T-helper 2 cell treated with Interferon-gamma antibody and Interleukin-4, amounts not matched to agents 5 μg/mL and 100 μg/mL, for 36 hours (primary cell): ENCODE data around the gene FAHD1.

ENCODE experiments used
- DNase-seq: peaks from one replicate; pipeline ENCODE4 v3.0.0; 2021; ENCODE audit warnings: low spot score
- H3K27ac Mint-ChIP-seq: one replicate; pipeline ENCODE4 v1.8.0; 2021; ENCODE audit warnings: mild to moderate bottlenecking, mixed read lengths
- H3K27me3 Mint-ChIP-seq: one replicate; pipeline ENCODE4 v1.8.0; 2021; ENCODE audit warnings: low read depth, mixed read lengths
- H3K36me3 Mint-ChIP-seq: one replicate; pipeline ENCODE4 v1.8.0; 2021; ENCODE audit warnings: low read depth, mixed read lengths
- H3K4me1 Mint-ChIP-seq: one replicate; pipeline ENCODE4 v1.8.0; 2021; ENCODE audit warnings: low read depth, mixed read lengths
- H3K4me3 Mint-ChIP-seq: one replicate; pipeline ENCODE4 v1.8.0; 2022; ENCODE audit warnings: mild to moderate bottlenecking, moderate library complexity, mixed read lengths
- H3K9me3 Mint-ChIP-seq: one replicate; pipeline ENCODE4 v1.8.0; 2021; ENCODE audit warnings: mixed read lengths

Gene FAHD1

DNA sequence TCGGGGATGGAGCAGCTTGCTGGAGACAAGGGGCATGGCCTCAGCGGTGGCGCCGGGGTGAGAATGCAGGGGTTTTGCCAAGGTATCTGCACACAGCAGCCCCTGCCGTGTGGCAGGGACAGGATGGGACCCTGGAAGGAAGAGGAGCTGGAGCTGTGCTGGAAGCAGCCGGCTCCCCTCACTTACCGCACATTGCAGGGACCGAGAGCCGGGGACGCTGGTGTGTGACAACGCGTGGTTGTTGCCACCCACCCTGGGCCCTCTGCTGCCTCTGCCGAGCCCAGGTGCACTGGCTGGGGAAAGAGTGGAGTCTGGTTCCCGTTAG, 41.2 kb upstream of the FAHD1 start:
- no peak overlapping the region for H3K27ac Mint-ChIP-seq
- no peaks in the 10 kb centered on the region for H3K9me3 Mint-ChIP-seq
- H3K27me3 Mint-ChIP-seq: no peaks in the 10 kb centered on the region
- H3K4me1 Mint-ChIP-seq: peaks cover 4% of the 10 kb centered on the region
- peaks cover 10% of the 10 kb centered on the region for H3K36me3 Mint-ChIP-seq
- no peak overlapping the region for H3K4me3 Mint-ChIP-seq
- no peak for DNase-seq

- no peaks in the 10 kb centered on the region for H3K27me3 Mint-ChIP-seq
- H3K9me3 Mint-ChIP-seq: no peaks in the 10 kb centered on the region
- peaks cover 10% of the 10 kb centered on the region for H3K36me3 Mint-ChIP-seq
- H3K27ac Mint-ChIP-seq: no peak overlapping the region
- DNase-seq: no peak
- no peak overlapping the region for H3K4me3 Mint-ChIP-seq
- peaks cover 2% of the 10 kb centered on the region for H3K4me1 Mint-ChIP-seq
Measured at GRCh38 chr16:1786242-1787055, 40.6 kb upstream of the FAHD1 start.

DNA sequence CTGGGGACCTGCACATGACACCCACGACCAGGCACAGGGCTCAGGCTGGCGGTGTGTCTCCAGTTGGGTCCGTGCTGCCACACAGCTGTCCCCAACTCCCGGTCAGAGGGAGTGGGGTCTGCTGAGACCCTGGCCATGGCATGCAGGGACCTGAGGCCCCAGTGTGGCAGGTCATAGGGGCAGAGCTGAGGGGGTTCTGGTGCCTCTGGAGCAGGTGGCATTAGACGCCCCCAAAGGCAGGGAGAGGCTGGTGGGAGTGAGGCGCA, 40.0 kb upstream of the FAHD1 start:
- H3K27me3 Mint-ChIP-seq: no peaks in the 10 kb centered on the region
- no peaks in the 10 kb centered on the region for H3K9me3 Mint-ChIP-seq
- H3K4me1 Mint-ChIP-seq: no peaks in the 10 kb centered on the region
- H3K4me3 Mint-ChIP-seq: no peak overlapping the region
- peaks cover 10% of the 10 kb centered on the region for H3K36me3 Mint-ChIP-seq
- H3K27ac Mint-ChIP-seq: no peak overlapping the region
- DNase-seq: no peak

DNA sequence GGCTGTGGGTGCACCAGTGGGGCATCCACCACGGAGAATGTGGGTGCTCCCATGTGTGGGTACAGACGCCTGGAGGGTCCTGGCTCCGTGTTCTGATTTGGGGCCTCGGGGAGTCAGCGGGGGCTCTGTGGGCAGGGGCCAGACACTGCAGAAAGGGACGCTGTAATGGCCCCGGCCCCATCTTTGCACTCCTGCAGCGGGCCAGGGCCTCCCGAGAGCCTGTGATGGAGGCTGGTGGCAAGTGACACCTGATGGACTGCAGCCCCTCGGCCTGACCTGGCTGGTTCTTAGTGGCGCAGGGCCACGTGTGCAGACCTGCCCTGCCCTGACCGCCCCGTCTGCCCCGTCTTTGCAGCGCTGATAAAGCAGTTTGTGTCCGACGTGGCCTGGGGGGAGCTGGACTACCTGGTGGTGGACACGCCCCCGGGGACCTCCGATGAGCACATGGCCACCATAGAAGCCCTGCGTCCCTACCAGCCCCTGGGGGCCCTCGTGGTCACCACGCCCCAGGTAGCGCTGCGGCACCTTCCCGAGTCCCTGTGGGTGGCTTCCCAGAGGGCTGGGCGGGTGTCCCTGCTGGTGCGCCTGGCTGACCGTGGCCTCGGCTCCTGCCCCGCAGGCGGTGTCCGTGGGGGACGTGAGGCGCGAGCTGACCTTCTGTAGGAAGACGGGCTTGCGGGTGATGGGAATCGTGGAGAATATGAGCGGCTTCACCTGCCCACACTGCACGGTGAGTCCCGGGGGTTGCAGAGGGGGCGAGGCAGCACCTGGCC, 39.5 kb upstream of the FAHD1 start:
- H3K4me3 Mint-ChIP-seq: no peak overlapping the region
- no peaks in the 10 kb centered on the region for H3K9me3 Mint-ChIP-seq
- H3K4me1 Mint-ChIP-seq: no peaks in the 10 kb centered on the region
- DNase-seq: no peak
- H3K27ac Mint-ChIP-seq: no peak overlapping the region
- H3K27me3 Mint-ChIP-seq: no peaks in the 10 kb centered on the region
- H3K36me3 Mint-ChIP-seq: peaks cover 10% of the 10 kb centered on the region

GRCh38 chr16:1788095-1788707, 38.8 kb upstream of the FAHD1 start:
- peak; percentile 3 for DNase-seq
- Mint-ChIP-seq H3K4me1 (no peaks in the 10 kb centered on the region), H3K27me3 (no peaks in the 10 kb centered on the region), H3K27ac (no peak overlapping the region), H3K9me3 (no peaks in the 10 kb centered on the region), H3K4me3 (no peak overlapping the region), H3K36me3 (peaks cover 10% of the 10 kb centered on the region)

DNA sequence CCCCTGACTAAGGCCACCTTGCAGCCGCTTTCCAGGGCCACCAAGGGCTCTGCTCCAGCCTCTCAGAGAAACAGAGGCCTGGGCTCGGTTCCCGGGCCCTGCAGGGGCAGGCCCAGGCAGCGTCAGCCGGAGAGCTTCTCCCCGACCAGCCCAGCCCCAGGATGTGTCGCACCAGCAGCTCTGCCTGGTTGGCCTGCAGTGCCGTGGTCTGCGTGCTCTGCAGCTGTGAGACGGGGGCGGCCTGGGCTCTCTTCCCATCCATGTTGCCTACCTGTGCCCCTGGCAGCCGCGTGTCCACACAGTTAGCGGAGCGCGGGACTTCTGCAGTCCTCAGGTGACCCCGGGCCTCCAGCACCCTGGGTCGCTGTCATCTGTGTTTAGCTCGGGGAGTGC, 38.3 kb upstream of the FAHD1 start:
- Mint-ChIP-seq H3K4me3 (no peak overlapping the region), H3K9me3 (no peaks in the 10 kb centered on the region), H3K27ac (no peak overlapping the region), H3K27me3 (no peaks in the 10 kb centered on the region), H3K4me1 (no peaks in the 10 kb centered on the region), H3K36me3 (peaks cover 7% of the 10 kb centered on the region)
- no peak for DNase-seq

GRCh38 chr16:1789643-1790045, 37.4 kb upstream of the FAHD1 start:
- DNase-seq: no peak
- Mint-ChIP-seq H3K4me3 (no peak overlapping the region), H3K9me3 (no peaks in the 10 kb centered on the region), H3K27ac (no peak overlapping the region), H3K4me1 (no peaks in the 10 kb centered on the region), H3K27me3 (no peaks in the 10 kb centered on the region), H3K36me3 (peaks cover 6% of the 10 kb centered on the region)

- Mint-ChIP-seq H3K4me1 (no peaks in the 10 kb centered on the region), H3K27me3 (no peaks in the 10 kb centered on the region), H3K36me3 (peaks cover 3% of the 10 kb centered on the region), H3K9me3 (no peaks in the 10 kb centered on the region), H3K4me3 (no peak overlapping the region), H3K27ac (no peak overlapping the region)
- no peak for DNase-seq
Measured at GRCh38 chr16:1790261-1790610, 36.8 kb upstream of the FAHD1 start.

DNA sequence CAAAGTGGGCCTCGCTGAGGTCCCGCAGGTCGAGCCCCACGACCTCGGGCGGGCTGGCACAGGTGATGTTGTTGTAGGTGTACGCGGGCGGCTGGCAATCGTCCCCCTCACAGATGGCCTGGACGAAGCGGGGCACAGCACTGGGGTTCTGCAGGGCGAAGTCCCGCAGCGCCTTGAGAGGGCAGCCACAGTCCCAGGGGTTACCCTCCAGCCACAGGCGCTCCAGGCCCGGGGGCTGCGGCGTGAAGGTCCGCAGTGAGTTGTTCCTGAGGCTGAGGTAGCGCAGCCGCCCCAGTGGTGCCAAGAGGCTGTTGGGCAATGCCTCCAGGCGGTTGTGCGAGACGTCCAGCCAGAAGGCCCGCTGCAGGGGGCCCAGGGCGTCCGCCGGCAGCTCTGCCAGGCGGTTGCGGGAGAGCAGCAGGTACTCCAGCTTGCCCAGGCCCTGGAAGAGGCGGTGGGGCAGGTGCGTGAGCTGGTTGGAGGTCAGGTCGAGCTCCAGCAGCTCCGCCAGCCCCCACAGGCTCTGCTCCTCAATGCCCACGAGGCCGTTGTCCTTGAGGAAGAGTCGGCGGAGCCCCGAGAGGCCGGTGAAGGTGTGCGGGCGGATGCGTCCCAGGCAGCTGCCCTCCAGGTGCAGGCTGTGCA, 36.3 kb upstream of the FAHD1 start:
- no peaks in the 10 kb centered on the region for H3K9me3 Mint-ChIP-seq
- peak; percentile 3 for DNase-seq
- H3K27ac Mint-ChIP-seq: no peak overlapping the region

DNA sequence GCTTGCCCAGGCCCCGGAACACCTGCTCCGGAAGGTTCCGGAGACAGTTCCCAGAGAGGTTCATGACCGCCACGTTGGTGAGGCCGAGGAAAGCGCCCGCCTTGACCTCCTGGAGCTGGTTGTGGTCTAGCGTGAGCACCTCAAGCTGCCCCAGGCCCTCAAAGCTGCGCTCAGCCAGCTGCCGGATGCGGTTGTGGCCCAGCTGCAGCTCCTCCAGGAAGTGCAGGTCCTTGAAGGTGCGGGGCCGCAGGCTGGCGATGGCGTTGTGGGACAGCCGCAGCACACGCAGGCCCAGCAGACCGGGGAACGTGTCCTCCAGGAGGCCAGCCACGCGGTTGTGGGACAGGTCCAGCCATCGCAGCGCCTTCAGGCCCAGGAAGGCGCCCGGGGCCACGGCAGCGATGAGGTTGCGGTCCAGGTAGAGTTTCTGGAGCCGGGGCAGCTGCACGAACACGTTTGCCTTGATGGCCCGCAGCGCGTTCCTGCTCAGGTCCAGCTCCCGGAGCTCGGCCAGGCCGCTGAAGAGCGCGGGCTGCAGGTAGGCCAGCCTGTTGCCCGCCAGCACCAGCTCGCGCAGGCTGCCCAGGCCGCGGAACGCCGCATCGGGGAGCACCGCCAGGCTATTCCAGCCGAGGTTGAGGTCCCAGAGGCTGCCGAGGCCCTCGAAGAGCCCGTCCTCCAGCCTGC, 35.6 kb upstream of the FAHD1 start:
- DNase-seq: no peak
- Mint-ChIP-seq H3K4me3 (no peak overlapping the region), H3K4me1 (no peaks in the 10 kb centered on the region)

More for the DNA sequence above, 36.3 kb upstream of the FAHD1 start:
- H3K36me3 Mint-ChIP-seq: peaks cover 3% of the 10 kb centered on the region
- no peak overlapping the region for H3K4me3 Mint-ChIP-seq
- no peaks in the 10 kb centered on the region for H3K27me3 Mint-ChIP-seq
- H3K4me1 Mint-ChIP-seq: no peaks in the 10 kb centered on the region

DNA sequence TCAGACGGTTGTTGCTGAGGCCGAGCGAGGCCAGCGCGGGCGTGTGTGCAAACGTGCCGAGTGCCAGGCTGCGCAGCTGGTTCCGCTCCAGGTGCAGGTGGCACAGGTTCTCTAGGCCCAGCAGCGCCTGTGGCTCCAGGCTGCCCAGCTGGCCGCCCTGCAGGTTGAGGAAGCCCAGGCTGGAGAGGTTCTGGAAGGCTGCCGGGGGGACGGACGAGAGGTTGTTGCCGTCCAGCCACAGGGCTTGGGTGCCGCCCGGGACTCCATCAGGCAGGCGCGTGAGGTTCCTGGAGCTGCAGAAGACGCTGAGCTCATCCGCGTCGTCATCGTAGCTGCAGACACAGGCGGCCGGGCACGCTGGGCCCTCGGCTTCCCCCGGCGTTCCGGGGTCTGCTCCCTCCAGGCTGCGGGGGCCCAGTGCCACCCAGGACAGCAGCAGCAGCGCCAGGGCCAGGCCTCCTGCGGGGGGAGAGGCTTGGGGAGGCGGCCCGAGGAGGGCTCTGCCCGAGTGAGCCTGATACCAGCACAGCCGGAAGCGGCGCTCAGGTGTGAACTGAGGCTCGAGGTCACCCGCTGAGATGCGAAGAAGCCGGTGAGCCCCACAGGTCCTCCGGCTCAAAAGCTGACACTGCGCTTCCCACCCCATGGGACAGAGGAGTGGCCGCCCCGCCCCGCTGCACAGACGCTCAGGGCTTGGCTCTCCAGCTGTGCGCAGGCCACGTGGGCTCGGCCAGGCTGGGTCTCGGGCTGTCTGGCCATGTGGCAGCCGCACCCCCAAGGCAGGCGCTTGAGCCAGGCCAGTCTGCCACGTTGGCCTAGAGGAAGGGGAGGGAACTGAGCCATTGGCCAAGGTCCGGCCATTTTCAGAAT, 34.8 kb upstream of the FAHD1 start:
- H3K36me3 Mint-ChIP-seq: peaks cover 4% of the 10 kb centered on the region
- DNase-seq: no peak
- H3K27ac Mint-ChIP-seq: no peak overlapping the region
- H3K4me1 Mint-ChIP-seq: no peaks in the 10 kb centered on the region
- peaks cover 1% of the 10 kb centered on the region for H3K9me3 Mint-ChIP-seq
- no peak overlapping the region for H3K4me3 Mint-ChIP-seq
- no peaks in the 10 kb centered on the region for H3K27me3 Mint-ChIP-seq

More for the DNA sequence above, 35.6 kb upstream of the FAHD1 start:
- Mint-ChIP-seq H3K36me3 (peaks cover 3% of the 10 kb centered on the region), H3K27me3 (no peaks in the 10 kb centered on the region), H3K27ac (no peak overlapping the region), H3K9me3 (no peaks in the 10 kb centered on the region)

DNA sequence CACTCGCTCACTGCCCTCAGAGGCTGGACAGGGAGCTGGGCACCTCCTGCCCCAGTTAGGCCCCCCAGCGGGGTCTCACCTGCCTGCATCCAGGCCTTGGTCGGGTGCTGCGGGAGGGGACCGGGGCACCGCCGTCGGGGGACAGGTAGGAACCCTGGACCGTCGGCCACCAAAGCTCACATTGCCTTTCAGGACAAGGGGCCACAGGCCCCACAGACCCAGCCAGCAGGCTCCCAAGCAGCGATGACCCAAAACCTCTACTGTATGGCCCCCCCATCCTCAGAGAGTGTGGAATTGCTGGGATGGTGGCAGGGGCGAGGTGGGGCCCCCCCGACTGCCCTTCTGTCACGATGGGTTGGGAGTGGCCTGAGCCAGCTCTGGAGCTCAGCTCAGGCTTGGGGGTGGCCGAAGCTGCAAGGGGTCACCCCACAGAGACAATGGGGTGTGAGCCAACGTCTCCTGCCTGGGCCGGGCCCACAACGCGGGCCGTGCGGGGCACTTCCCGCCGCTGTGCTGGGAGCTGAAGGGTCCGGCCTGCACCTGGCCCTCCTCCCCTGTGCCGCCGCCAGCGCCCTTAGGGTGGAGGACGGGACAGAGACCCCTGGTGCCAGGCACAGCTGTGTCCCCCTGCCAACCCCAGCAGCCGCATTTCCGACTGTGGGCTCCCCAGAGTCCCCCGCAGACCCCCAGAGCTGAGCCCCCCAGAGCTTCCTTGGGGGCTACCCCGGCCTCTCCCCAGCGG, 34.0 kb upstream of the FAHD1 start:
- Mint-ChIP-seq H3K36me3 (peaks cover 6% of the 10 kb centered on the region), H3K4me3 (no peak overlapping the region), H3K27ac (no peak overlapping the region), H3K27me3 (no peaks in the 10 kb centered on the region), H3K9me3 (peaks cover 3% of the 10 kb centered on the region), H3K4me1 (no peaks in the 10 kb centered on the region)
- no peak for DNase-seq
